Gastrocnemius medialis (tissue), 4 donors: Measurements from ENCODE around the gene PIK3R1. TPM values are rescaled to one million over a fixed set of nuclear protein-coding genes. Genes with fewer than 3 reads are reported as not detected.

Experiments
- ATAC-seq, 2 donors: fragments of 150-250 bp; one replicate each; pipeline ENCODE4 v1.9.1; 2016
- DNase-seq, 2 donors: peaks; one replicate each; pipeline ENCODE4 v3.0.0-alpha.2; 2019
- H3K27ac ChIP-seq, 4 donors: fragments of 200-600 bp; sonication (generic); 1 replicate in 1 of 4; 2 replicates in 3 of 4; pipeline ENCODE4 v1.5.1; 2016 to 2018; ENCODE audit warnings: mild to moderate bottlenecking in 2 of 4, moderate library complexity in 1 of 4
- H3K27me3 ChIP-seq, 3 donors: fragments of 200-600 bp; sonication (generic) in 2 of 3; 1 replicate in 1 of 3; 2 replicates in 2 of 3; pipeline versions ENCODE4 v1.5.1 to v1.6.0; 2016 to 2019; ENCODE audit warnings: mild to moderate bottlenecking in 1 of 3, moderate library complexity in 1 of 3
- H3K36me3 ChIP-seq, 2 donors: fragments of 200-600 bp; sonication (generic) in 1 of 2; one replicate each; pipeline ENCODE4 v1.5.1; 2017 to 2018
- H3K4me1 ChIP-seq, 2 donors: fragments of 200-600 bp; sonication (generic) in 1 of 2; one replicate each; pipeline ENCODE4 v1.5.1; 2016 to 2017; ENCODE audit warnings: mild to moderate bottlenecking in 2 of 2
- H3K4me3 ChIP-seq, 4 donors: fragments of 200-600 bp; sonication (generic) in 3 of 4; 1 replicate in 1 of 4; 2 replicates in 3 of 4; pipeline ENCODE4 v1.5.1; 2016 to 2019; ENCODE audit warnings: mild to moderate bottlenecking in 2 of 4
- H3K9me3 ChIP-seq, 3 donors: fragments of 200-600 bp; sonication (generic) in 2 of 3; 1 replicate in 1 of 3; 2 replicates in 2 of 3; pipeline ENCODE4 v1.5.1; 2016 to 2019
- CTCF ChIP-seq, 5 experiments: fragments of 450-650 bp in 3 of 5; fragments of 200-600 bp in 2 of 5; sonication (generic) in 2 of 5; IDR thresholded peaks in 4 of 5; conservative IDR thresholded peaks in 1 of 5; 1 replicate in 4 of 5; 2 replicates in 1 of 5; pipeline ENCODE4 v1.5.1; 2016 to 2019; ENCODE audit warnings: antibody characterized with exemption in 5 of 5, mild to moderate bottlenecking in 3 of 5, moderate library complexity in 3 of 5
- POLR2A ChIP-seq, 2 donors: fragments of 450-650 bp; IDR thresholded peaks; one replicate each; pipeline ENCODE4 v1.6.1; 2017; ENCODE audit warnings: antibody characterized with exemption in 2 of 2, mild to moderate bottlenecking in 2 of 2, moderate library complexity in 2 of 2
- in situ Hi-C, 4 donors: fragments of 200-750 bp; cut with MboI; loops; one replicate each; pipeline versions ENCODE4 v1.15.0 to v1.8.0; 2017; ENCODE audit warnings: low sequenced_read_pairs in 4 of 4
- intact Hi-C: fragments of 100-400 bp; cut with DNase I; formaldehyde crosslinking; loops from one replicate; pipeline ENCODE4 v1.15.1; 2023; ENCODE audit warnings: low total_unique reads
- total RNA-seq, 4 donors: library from RNA; depleted of rRNA; stranded (reverse); fragments of >200 nt; gene quantifications; one replicate each; pipeline versions ENCODE4 v1.1.0 to v1.2.3, GENCODE V29; 2016

Gene PIK3R1
- total RNA-seq, 4 donors from 2014 or later = 87.2 to 129 (median 100) TPM

GRCh38 chr5:68318955-68319705, 103.6 kb downstream of the PIK3R1 start:
- Histone ChIP-seq H3K36me3 (no peaks in the 10 kb centered on the region), H3K4me3 (no peak overlapping the region), H3K9me3 (no peaks in the 10 kb centered on the region), H3K27ac (no peak overlapping the region), H3K4me1 (no peaks in the 10 kb centered on the region), H3K27me3 (no peaks in the 10 kb centered on the region)
- intact Hi-C loops = no loop called here
- TF ChIP-seq POLR2A (IDR thresholded peaks at IDR 0.05) (no peak), CTCF (IDR thresholded peaks at IDR 0.05 in 4 of 5, conservative IDR thresholded peaks at IDR 0.05 in 1 of 5) (no peak)
- in situ Hi-C loops = no loop called here
- DNase-seq = no peak
- no peak for ATAC-seq

- in situ Hi-C loops = no loop called here
- DNase-seq (no peak), ATAC-seq (no peak)
- no peaks in the 10 kb centered on the region for H3K36me3 ChIP-seq
- H3K9me3 ChIP-seq = no peaks in the 10 kb centered on the region
- H3K27me3 ChIP-seq = no peaks in the 10 kb centered on the region
- no peak overlapping the region for H3K27ac ChIP-seq
- intact Hi-C loops = no loop called here
- H3K4me3 ChIP-seq = no peak overlapping the region
- H3K4me1 ChIP-seq = no peaks in the 10 kb centered on the region
- TF ChIP-seq POLR2A (IDR thresholded peaks at IDR 0.05) (no peak), CTCF (IDR thresholded peaks at IDR 0.05 in 4 of 5, conservative IDR thresholded peaks at IDR 0.05 in 1 of 5) (no peak)
Observed at GRCh38 chr5:68319706-68320412, 104.3 kb downstream of the PIK3R1 start.

GRCh38 chr5:68320413-68320986, 104.9 kb downstream of the PIK3R1 start:
- no peaks in the 10 kb centered on the region for H3K9me3 ChIP-seq
- no peak for TF ChIP-seq POLR2A (IDR thresholded peaks at IDR 0.05)
- TF ChIP-seq CTCF (IDR thresholded peaks at IDR 0.05 in 4 of 5, conservative IDR thresholded peaks at IDR 0.05 in 1 of 5) = no peak
- DNase-seq = no peak
- no peaks in the 10 kb centered on the region for H3K36me3 ChIP-seq
- in situ Hi-C loops = no loop called here
- H3K4me1 ChIP-seq = no peaks in the 10 kb centered on the region
- H3K4me3 ChIP-seq = no peak overlapping the region
- intact Hi-C loops = no loop called here
- H3K27ac ChIP-seq = no peak overlapping the region
- ATAC-seq = no peak
- no peaks in the 10 kb centered on the region for H3K27me3 ChIP-seq

- DNase-seq = no peak
- no peaks in the 10 kb centered on the region for H3K36me3 ChIP-seq
- in situ Hi-C loops = no loop called here
- no peaks in the 10 kb centered on the region for H3K4me1 ChIP-seq
- no peaks in the 10 kb centered on the region for H3K9me3 ChIP-seq
- ATAC-seq = no peak
- TF ChIP-seq CTCF (IDR thresholded peaks at IDR 0.05 in 4 of 5, conservative IDR thresholded peaks at IDR 0.05 in 1 of 5) (no peak), POLR2A (IDR thresholded peaks at IDR 0.05) (no peak)
- no peak overlapping the region for H3K27ac ChIP-seq
- intact Hi-C loops = no loop called here
- no peaks in the 10 kb centered on the region for H3K27me3 ChIP-seq
- no peak overlapping the region for H3K4me3 ChIP-seq
Observed at GRCh38 chr5:68325065-68325580, 109.6 kb downstream of the PIK3R1 start.
